Activated CD8-positive, alpha-beta memory T cell treated with anti-CD3 and anti-CD28 coated beads for 24 hours (primary cell): ENCODE results near the gene JCAD.
"Not testable (repeated sequence)": the region's sequence is repeated elsewhere in the genome, so short reads cannot be mapped to it uniquely, and the experiment has no call there.

ENCODE experiments used
- DNase-seq: peaks from one replicate; pipeline ENCODE4 v3.0.0-alpha.2; 2020

JCAD gene, protein sequence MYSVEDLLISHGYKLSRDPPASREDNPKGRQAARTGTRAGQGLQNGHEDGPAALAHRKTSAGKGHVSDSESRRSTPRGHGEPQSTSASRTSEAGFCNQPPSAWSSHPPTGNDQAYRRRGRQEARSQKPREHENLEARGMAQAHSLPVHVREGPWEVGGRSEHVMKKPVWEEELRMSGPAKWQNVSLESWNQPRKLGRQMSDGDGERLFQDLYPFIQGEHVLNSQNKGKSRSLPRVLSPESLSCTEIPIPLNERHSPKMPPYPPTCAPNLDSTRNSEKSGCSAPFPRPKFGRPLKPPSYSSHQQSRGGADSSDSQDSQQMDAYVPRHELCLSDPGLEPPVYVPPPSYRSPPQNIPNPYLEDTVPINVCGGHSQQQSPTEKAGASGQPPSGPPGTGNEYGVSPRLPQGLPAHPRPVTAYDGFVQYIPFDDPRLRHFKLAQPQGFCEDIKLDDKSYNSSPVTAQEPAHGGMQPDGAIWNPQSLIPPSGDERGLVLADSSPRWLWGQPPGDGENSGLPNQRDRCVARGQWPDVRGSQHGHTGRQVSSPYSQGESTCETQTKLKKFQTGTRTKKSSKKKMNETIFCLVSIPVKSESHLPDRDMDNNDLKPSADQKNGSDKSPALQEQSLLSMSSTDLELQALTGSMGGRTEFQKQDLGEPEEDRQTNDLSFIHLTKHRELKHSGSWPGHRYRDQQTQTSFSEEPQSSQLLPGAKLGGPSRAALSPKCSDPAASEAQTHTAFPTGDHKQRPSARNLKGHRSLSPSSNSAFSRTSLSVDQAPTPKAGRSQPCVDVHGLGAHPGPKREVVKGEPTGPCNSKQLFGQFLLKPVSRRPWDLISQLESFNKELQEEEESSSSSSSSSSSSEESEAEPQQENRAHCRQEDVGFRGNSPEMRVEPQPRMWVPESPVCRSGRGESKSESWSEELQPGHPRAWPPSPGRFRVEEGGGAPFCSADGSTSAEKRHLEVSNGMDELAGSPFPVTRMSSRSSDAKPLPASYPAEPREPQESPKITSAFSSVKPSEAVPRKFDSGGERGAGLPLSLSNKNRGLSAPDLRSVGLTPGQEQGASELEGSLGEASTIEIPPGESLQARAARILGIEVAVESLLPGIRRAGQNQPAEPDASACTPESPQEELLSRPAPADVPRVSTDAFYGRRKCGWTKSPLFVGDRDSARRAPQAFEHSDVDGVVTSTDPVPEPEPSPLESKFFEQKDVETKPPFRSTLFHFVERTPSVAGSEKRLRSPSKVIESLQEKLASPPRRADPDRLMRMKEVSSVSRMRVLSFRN (N-terminal part only)

DNA sequence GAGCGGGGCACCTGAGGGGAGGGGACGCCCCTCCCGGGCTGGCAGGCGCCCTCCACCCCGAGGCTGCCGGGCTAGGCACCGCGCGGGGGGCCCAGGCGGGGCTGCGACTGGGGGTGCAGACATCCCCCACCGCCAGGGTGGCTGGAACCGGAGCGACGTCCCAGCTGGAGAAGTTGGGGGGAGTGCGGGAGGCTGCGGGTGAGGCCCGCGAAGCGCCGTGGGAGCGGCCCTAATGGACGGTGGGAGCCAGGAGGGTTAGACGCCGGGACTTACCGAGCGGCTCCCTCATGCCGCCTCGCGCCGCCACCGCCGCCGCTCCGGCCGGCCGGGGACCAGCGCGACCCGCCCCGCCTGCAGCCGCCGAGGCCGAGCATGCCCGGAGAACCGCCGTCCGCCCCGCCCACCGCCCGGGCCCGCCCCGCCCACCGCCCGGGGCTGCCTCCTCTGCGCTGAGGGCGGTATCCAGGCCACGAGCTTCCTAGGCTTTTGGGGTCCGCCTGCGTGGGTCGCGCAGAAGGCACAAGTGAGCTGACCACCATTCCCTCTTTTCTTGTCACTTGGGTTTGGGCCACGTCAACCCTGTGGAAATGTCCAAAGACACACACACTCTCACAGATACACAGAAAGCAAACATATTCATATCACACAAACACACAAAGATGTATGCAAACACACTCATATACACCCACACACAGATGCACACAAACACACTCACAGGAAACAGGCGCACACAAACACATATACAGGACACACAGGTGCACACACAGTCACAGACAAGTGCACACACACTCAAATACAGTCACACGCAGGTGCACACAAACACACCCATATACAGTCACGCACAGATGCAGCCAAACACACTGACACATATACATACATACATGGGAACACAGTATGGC lies at the start of gene JCAD:
Gene JCAD, minus strand, starts transcription at position 378 of the 899 bp plus-strand sequence. CDS start 11,774 bp downstream, outside the sequence.
- DNase-seq: peak; percentile 83

DNA sequence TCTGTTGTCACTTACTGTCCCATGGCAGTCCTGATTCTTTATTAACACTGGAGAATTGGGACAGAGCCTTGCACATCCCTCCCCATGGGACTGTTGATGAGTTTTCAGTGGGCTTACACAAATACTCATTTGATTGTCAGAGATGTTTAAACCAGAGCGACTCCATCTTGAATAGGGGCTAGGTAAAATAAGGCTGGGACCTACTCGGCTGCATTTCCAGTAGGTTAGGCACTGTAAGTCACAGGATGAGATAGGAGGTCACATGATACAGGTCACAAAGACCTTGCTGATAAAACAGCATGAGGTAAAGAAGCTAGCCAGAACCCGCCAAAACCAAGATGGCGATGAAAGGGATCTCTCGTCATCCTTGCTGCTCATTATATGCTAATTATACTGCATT lies 47.6 kb upstream of the JCAD start:
- DNase-seq: no peak

DNA sequence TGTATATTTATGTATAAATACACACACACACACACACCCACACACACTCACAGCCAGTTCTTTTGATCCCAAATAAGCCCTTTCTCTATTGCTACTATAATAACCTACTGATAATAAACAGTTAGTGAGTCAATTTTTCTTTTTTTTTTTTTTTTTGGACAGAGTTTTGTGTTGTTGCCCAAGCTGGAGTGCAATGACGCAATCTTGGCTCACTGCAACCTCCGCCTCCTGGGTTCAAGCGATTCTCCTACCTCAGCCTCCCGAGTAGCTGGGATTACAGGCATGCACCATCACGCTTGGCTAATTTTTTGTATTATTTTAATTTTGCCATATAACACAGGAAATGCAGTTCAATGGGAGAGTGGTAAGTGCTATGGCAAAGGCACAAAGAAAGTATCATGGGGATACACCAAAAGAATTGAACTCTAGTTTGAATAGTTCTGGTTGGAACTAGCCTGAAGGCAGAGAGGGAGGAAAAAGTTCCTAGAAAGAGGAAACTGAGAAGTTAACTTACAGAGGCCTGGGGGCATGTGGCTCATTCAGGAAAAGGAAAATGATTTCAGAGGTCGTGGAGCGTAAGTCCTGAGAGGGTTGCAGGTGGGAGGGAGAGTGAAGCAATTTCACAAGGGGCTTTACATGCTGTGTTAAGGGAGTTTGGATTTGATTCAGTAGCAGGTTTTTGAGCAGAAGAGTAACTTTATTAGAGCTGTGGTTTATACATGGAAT lies 44.4 kb upstream of the JCAD start:
- no peak for DNase-seq

DNA sequence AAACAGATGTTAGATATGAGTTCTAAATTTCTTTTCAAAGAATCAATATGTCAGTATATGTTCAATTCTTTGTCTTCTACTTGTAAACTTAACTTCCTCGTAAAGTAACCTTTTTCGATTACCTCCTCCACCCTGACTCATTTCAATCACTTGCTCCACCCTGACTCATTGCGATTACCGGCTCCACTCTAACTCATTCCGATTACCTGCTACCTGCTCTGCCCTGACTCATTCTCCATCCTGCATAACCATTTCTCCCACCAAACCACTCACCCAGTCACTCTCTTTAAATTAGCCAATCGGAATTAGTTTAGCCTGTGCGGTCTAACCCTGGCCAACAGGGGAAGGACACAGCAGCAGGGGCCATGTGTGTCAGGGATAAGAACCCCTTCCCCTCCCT lies 40.3 kb upstream of the JCAD start:
- not testable (repeated sequence) for DNase-seq

DNA sequence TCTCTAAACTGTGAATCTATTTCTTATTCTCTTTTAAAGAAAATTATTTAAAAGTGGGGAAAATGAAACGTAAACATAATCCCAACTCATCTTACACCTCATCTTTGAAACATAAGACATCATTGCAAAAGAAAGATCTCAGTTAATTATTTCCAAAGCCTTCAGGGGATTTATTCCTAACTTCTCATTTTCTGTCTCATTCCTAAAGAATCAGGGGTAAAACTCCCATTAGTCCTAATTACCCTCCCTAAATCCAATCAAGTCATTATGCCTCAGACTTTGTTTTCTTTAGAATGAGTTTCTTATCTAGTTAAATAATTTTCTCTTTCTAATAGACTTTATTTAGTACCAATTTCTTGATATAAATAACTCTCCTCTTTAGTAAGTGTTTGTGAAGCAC lies 39.7 kb upstream of the JCAD start:
- DNase-seq: no peak

DNA sequence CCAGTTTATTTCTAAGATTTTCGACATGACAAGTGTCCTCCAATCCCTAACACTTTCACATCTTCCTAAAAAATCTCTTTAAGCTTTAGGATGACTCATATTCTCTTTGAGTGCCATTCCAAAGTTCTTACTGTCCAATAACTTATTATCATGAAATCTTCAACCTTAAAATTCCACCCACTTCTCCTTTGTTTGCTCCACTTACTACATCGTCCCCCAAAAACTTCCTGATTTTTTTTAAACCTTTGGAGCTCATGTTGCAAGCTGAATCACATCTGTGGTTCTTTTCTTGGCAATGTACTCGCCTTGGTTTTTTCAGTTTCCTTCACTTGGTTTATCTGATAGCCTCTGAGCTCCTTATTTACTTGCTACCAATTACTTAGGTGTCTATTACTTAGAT lies 39.2 kb upstream of the JCAD start:
- no peak for DNase-seq

DNA sequence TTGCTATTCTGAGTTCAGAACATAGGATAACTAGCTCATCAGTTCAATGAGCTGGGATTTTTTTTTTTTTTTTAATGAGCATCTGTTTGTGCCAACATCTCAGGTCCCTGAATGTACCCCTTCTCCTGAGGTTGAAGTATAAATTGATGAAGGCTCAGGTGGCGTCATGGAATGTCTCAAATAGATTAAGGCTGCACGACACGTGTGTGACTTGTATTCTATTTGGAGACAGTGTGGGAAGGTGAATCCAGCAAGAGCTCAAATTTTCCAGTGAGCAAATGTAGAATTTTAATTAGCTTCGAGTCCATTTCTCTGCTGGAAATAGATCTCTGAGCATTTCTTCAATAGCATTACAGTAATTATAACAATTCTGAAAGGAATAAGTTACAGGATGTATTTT lies 37.2 kb upstream of the JCAD start:
- no peak for DNase-seq

DNA sequence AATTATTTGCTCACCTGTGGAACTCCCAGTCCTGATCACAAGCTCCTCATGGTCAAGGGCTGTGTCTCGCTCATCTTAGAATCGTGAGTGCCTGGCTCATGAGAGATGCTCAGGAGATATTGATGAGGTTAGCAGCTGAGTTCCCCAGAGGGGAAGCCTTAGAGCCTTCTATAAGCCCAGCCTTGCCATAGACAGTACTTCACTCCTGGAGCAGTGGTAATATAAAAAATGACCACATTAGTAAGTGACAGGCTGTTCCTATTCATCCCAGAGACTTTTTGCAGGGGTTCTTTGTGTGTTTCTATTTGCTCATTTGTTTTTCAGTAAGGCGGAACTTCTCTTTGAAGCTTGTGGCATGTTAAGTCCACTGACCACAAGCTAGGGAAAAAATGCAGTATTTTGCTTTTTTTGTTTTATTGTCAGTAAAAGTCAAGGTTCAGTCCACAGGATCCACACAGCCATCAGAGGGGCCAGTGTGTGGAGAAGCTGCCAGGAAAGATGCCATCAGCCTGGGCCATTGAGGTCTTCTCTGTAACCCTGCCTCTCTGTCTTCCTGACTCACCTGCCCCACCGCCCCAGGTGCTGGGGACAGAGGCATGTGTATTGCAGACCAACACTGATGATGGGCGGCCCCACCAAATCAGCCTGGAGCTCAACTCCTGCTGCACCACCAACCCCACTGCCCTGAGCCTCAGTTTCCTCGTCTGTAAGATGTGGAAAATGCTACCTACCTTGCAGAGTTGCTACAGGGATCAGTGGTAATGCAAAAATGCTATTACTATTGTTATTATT lies 36.4 kb upstream of the JCAD start:
- no peak for DNase-seq

DNA sequence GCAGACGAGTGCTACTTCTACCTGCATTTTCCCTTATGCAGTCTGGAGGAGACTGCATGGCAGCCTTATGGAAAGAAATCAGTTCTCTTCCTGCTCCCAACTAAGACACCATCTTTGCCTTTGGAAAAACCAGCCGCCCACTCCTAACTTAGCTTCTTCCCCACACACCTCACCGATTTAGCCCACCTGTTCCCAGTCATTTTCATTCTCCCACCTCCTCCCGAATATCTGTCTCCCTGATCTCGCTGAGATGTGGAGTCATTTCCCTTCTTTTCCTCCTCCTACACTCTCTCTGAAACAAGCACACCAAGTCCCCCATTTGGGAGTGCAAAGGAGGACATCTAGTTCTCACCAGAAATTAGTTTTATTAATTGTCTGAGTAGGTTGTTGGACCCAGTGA lies 35.2 kb upstream of the JCAD start:
- DNase-seq: no peak

DNA sequence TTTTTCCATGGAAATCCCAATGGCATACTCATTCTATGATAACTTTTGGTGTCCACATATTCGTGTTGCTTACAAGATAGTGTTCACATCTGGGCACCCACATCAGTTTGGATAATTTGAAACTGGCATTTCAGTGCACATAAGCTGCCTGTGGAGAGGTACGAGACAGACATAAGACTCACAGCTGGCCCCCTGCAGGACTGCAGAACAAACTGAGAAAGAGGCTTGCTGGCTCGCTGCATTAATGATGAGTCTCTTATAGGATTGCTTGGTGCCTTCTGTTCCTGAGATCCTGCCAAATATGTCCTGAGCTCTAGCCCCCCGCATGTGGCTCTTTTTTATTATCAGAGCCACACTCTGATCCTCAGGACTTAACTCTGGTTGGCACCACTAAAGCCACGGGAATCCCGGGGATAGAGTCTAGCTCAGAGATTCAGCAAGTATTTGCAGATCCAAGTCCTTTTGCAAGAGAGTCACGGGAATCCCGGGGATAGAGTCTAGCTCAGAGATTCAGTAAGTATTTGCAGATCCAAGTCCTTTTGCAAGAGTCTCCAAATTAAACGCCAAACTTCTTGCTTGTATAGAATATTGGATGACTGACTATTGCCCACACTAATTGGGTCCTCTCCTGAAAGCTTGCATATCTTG lies 34.0 kb upstream of the JCAD start:
- DNase-seq: no peak

DNA sequence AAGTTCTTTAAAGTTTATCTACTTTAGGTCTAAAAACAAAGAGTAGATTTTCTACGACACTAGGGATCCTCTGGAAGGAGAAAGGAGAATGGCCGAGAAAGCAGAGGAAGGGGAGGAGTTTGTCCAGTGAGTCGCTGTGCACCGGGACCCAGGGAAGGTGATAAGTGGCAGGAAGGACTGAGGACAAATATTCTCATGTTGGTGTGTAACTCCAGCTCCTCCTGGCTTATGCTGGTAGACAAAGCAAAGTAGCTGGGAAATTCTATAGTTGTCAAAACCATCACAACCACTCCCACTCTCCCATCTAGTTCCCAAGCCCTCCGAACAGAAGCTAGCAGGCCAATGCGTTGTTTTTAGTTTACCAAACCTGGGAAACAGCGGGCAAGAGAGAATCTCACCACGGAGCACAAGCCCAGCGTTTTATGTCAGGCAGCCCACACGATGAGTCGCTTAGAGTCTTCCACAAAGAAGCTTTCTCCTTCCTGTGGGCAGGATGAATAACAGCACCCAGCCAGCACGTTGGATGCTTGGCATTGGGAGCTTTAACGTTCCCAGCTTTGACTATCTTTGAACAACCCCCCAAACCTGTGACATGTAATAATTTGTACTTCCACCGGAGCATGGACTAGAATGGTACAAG lies 32.9 kb upstream of the JCAD start:
- no peak for DNase-seq

DNA sequence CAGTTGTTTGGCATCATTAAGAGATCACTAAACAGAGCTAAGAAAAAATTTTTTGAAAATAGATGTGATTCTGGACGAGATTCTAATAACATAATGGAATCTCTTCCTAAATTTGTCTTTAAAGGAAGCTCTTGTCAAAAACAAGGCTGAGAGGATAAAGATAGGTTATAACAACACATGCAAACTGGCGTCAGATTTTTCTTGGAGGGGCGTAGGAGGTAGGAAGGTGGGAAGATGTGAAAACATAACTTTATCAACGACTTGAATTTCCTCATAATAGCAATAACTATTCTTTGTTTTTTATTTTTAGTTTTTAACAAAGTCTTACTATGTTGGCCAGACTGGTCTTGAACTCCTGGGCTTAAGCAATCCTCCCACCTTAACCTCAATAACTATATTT lies 31.8 kb upstream of the JCAD start:
- DNase-seq: no peak

DNA sequence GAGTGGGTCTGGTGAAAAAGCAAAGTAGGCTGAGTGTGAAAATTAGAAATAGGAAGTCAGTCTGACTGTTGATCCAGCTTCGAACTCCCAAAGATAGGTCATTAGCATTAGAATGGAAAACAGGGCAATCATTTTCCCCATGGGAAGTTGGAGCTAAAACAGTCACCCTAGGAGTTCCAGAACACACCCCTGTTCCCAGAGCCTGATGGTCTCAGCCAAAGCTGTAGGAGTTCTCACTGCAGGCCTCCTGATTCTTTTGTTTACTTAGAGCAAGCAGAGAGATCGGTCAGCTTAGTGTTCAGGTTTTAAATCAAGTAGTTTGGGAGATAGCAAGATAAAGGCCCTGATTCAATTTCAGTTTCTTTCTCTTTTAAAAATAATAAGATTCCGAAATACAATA lies 28.8 kb upstream of the JCAD start:
- DNase-seq: no peak

DNA sequence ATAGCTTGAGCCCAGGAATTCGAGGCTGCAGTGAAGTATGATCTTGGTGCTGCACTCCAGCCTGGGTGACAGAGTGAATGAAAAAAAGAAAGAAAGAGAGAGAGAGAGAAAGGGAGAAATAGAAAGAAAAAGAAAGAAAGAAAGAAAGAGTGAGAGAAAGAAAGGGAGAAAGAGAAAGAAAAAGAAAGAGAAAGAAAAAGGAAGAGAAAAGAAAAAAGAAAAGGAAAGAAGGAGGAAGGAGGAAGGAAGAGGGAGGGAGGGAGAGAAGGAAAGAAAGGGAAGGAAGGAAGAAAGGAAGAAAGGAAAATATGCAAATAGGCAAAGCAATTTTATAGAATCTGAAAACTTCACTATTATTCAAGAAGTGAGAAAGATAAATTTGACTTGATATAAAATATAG lies 24.5 kb upstream of the JCAD start:
- DNase-seq: no peak

DNA sequence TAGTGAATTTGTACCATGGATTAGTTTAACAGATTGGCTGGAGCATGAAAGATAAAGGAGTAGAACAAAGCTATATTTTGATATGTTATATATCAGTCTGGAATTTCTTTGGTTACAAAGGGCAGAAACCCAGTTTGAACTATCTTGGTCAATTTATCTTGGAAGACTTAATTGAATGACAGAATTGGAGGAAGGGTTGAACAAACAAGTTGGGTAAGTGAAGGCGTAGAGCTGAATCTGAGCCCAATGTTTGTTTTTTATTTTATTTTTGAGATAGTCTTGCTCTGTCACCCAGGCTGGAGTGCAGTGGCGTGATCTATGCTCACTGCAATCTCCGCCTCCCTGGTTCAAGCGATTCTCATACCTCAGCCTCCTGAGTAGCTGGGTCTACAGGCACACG lies 21.8 kb upstream of the JCAD start:
- DNase-seq: no peak

DNA sequence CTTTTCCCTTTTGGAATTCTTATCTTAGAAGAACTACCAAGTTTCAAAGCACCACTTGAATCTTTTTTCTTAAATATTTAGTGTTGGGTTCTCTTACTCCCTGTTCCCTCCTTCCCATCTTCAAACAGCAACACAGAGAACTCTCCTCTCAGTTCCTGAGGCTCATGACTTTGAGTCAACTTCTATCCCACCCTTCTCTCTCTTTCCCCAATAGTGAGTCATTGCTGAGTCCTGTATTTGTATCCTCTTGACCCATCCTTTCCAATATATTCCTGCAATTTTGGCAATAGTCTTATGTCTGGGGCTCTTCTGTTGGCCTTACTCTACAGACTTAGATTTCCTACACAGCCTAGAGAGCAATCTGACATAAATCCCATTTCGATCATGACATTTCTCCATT lies 20.8 kb upstream of the JCAD start:
- no peak for DNase-seq

DNA sequence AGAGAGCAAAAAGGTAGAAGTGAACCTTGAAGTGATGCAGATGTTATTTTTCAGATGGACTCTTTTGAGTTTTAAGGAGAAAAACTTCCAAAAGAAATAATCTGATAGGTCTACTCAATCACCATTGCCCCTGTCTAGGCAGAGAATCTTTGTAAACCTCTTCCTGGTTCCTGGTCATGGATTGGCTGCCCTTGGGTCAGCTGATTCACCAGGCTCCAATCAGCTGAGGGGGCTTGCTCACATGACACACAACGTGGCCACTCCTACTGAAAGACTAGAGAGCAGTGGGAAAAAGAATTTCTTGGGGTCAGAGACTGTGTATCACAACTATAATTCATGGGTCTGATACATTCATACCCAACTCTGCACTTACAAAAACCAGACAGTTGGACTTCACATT lies 20.0 kb upstream of the JCAD start:
- DNase-seq: no peak

DNA sequence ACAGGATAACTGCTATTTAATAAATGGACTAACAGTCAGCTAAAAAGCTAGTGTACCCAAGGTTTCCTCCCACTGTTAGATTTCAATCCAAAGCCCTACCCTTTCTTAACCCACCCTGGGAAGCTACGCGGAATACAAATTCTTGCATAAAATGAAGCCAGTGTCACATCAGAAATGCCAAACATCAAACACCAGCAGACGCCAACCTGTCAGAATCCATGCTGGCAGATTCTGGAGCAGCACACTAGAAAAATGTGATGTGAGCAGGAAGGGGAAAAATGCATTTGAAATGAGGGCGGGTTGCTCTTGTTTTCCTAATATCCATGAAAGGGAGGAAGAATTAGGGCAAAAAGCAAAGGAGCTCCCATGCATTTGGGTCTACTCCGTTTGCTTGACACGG lies 16.1 kb upstream of the JCAD start:
- DNase-seq: no peak

DNA sequence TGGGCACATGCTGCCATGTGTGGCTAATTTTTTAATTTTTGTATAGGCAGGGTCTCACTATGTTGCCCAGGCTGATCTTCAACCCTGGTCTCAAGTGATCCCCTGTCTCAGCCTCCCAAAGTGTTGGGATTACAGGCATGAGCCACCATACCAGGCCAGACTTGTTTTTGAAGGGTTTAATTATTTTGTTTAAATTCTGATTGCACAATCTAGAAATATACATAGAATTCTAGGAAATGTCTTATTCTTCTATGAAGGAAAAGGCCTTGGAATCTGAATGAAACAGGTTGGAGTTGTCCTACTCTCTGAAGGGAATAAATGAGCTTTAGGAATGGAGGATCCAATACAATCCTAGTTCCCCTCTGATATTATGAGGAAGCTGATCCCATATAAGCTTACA lies 15.5 kb upstream of the JCAD start:
- no peak for DNase-seq

DNA sequence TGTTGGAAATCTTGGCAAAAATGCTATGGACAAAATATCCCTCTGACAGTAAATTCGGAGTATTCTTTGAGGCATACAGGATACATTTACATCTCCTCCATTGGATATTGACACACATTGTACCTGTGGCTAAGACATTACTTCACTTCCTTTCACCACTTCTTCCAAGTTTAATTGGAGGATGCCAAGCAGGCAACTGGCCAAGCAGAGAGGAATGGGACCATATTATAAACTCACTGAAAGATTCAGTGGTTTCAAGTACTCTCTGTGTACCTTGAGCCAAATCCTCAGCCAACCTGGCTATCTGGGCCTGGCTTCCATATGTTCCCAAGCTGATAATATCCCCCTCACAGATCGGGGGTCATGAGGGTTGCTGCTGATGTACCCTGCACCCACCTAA lies 14.7 kb upstream of the JCAD start:
- no peak for DNase-seq
